ENCODE results near the gene SCOC.

DNA sequence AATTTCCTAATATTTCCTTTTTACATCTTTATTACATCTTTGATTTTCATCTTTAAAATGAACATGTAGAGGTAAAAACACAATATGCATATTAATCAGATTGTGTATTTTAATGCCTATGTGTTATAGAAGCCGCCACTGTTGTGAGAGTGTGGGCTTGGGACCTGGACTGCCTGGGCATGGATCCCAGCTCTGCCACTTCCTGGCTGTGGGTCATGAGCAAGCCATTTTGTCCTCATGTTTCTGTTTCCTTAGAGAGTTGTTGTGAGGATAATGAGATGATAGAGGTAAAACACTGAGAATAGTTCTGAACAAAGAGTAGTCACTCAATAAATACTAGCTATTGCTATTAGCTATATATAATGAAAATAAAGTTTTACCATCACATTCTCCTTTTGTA, 38.4 kb upstream of the SCOC start:
- TF ChIP-seq, protein P1, sequence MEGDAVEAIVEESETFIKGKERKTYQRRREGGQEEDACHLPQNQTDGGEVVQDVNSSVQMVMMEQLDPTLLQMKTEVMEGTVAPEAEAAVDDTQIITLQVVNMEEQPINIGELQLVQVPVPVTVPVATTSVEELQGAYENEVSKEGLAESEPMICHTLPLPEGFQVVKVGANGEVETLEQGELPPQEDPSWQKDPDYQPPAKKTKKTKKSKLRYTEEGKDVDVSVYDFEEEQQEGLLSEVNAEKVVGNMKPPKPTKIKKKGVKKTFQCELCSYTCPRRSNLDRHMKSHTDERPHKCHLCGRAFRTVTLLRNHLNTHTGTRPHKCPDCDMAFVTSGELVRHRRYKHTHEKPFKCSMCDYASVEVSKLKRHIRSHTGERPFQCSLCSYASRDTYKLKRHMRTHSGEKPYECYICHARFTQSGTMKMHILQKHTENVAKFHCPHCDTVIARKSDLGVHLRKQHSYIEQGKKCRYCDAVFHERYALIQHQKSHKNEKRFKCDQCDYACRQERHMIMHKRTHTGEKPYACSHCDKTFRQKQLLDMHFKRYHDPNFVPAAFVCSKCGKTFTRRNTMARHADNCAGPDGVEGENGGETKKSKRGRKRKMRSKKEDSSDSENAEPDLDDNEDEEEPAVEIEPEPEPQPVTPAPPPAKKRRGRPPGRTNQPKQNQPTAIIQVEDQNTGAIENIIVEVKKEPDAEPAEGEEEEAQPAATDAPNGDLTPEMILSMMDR (IDR thresholded peaks at IDR 0.05 in 2 of 3, conservative IDR thresholded peaks at IDR 0.05 in 1 of 3; ENCODE audit: insufficient read depth in 2 of 3, low read depth in 1 of 3, low read length in 3 of 3), result no peak
- no peak for TF ChIP-seq CEBPB (tag; IDR thresholded peaks at IDR 0.05)
- TF ChIP-seq, protein P2, sequence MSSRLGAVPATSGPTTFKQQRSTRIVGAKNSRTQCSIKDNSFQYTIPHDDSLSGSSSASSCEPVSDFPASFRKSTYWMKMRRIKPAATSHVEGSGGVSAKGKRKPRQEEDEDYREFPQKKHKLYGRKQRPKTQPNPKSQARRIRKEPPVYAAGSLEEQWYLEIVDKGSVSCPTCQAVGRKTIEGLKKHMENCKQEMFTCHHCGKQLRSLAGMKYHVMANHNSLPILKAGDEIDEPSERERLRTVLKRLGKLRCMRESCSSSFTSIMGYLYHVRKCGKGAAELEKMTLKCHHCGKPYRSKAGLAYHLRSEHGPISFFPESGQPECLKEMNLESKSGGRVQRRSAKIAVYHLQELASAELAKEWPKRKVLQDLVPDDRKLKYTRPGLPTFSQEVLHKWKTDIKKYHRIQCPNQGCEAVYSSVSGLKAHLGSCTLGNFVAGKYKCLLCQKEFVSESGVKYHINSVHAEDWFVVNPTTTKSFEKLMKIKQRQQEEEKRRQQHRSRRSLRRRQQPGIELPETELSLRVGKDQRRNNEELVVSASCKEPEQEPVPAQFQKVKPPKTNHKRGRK (tag; IDR thresholded peaks at IDR 0.05), result no peak
